ENCODE results near the gene DOCK11. TPM values are rescaled to one million over a fixed set of nuclear protein-coding genes. Genes with fewer than 3 reads are reported as not detected.

Gene DOCK11
- total RNA-seq, 1 donor from 2014 or later, result 4.2 TPM

GRCh38 chrX:118589227-118589626 lies 93.6 kb downstream of the DOCK11 start:
- DNase-seq (no peak), ATAC-seq (ENCODE audit: poor library complexity) (no peak)
- intact Hi-C loops (cut with DNase I), result no loop called here

GRCh38 chrX:118593407-118593806 lies 97.8 kb downstream of the DOCK11 start:
- intact Hi-C loops (cut with DNase I), result no loop called here
- ATAC-seq (ENCODE audit: poor library complexity) (no peak), DNase-seq (no peak)

- ATAC-seq (ENCODE audit: poor library complexity), result no peak
- intact Hi-C loops (cut with DNase I), result no loop called here
These were observed 99.2 kb downstream of the DOCK11 start for GRCh38 chrX:118594697-118595420.

GRCh38 chrX:118595501-118596042 lies 100.0 kb downstream of the DOCK11 start:
- intact Hi-C loops (cut with DNase I), result no loop called here
- DNase-seq (no peak), ATAC-seq (ENCODE audit: poor library complexity) (peak; percentile 58)

More at GRCh38 chrX:118594697-118595420, 99.2 kb downstream of the DOCK11 start:
- no peak for DNase-seq

GRCh38 chrX:118596390-118596789 lies 100.8 kb downstream of the DOCK11 start:
- intact Hi-C loops (cut with DNase I), result no loop called here
- ATAC-seq (ENCODE audit: poor library complexity) (no peak), DNase-seq (no peak)

DNA sequence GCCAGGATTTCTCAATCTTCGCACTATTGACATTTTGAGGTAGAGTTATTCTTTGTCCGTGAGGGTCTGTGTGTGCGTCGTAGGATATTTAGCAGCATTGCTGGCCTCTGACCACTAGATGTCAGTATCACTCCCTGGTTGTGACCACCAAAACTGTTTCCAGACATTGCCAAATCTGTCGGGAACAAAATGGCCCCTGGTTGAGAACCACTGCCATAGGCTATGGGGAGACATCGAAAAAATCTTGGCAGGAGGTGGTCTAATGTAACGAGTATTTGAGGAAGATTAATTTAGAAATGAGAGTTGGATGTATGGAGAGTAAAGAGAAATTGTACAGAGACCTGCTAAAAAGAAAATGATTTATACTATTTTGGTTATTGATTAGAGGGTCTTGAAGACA lies 108.4 kb downstream of the DOCK11 start:
- intact Hi-C loops (cut with DNase I), result no loop called here
- ATAC-seq (ENCODE audit: poor library complexity) (peak; percentile 71), DNase-seq (no peak)

DNA sequence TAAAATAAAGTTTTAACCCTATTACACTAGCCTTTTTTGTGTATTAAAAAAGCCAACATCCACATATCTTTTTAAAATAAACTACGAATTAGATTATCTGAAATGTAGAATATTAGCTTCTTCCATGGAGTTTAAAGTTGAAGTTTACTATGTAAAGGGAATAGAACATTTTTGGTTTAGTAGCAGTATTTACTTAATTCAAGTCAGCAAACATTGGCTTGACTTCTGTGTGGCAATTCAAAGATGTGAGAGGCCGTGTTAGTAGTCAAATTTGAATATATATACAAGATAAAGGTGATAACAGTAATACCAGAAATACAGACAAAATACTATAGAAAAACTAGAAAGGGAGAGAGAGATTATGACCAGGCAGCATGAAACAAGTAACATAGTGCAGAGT lies 116.7 kb downstream of the DOCK11 start:
- intact Hi-C loops (cut with DNase I), result no loop called here
- DNase-seq (no peak), ATAC-seq (ENCODE audit: poor library complexity) (no peak)

DNA sequence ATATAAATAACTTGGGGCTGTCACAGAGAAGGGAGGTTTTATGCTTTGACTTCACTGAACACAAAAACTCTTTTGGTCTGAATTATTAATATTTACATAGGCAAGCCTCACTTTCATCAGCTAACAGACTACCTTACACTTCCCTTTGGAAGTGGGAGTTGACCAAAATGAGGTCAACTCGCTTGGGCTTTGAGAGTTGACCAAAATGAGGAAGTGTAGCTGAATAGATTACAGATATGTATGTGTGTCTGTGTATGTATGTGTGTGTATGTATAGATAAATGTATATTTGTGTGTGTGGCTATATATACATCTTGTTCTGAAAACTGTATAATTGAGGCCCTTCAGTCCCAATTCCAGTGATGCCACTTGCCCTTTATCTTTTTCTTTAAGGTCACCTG lies 118.5 kb downstream of the DOCK11 start:
- ATAC-seq (ENCODE audit: poor library complexity), result no peak
- intact Hi-C loops (cut with DNase I), result no loop called here

GRCh38 chrX:118615141-118615540 lies 119.5 kb downstream of the DOCK11 start:
- intact Hi-C loops (cut with DNase I), result no loop called here
- DNase-seq (no peak), ATAC-seq (ENCODE audit: poor library complexity) (no peak)

More for the DNA sequence above, 118.5 kb downstream of the DOCK11 start:
- DNase-seq, result no peak

GRCh38 chrX:118621081-118621759 lies 125.6 kb downstream of the DOCK11 start:
- no peak for DNase-seq
- intact Hi-C loops (cut with DNase I), result no loop called here
- no peak for ATAC-seq (ENCODE audit: poor library complexity)

GRCh38 chrX:118623062-118623461 lies 127.4 kb downstream of the DOCK11 start:
- ATAC-seq (ENCODE audit: poor library complexity), result no peak
- intact Hi-C loops (cut with DNase I), result no loop called here
- DNase-seq, result no peak

- DNase-seq (no peak), ATAC-seq (ENCODE audit: poor library complexity) (no peak)
- intact Hi-C loops (cut with DNase I), result no loop called here
These were observed 130.7 kb downstream of the DOCK11 start for GRCh38 chrX:118626346-118626745.

- intact Hi-C loops (cut with DNase I), result no loop called here
- ATAC-seq (ENCODE audit: poor library complexity) (no peak), DNase-seq (no peak)
These were observed 131.6 kb downstream of the DOCK11 start for GRCh38 chrX:118627084-118627758.

DNA sequence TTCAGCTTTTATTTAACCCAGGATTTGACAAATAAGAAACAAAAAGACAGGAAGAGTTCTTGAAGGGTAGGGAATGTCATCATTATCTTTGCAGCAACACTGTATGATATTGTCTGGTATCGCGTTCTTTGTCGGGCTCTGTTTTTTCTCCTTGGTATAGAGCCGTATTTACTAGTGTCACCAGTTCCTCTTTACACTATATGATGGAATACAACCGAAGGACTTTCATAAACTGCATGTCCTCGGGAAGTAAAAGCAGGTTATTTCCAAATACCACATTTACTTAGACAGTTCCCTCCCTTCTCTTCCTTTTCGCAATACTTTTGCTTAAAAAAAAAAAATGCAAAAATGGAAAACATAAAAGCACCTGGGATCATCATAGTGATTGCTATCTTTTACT lies 135.2 kb downstream of the DOCK11 start:
- ATAC-seq (ENCODE audit: poor library complexity) (no peak), DNase-seq (no peak)
- intact Hi-C loops (cut with DNase I), result no loop called here

DNA sequence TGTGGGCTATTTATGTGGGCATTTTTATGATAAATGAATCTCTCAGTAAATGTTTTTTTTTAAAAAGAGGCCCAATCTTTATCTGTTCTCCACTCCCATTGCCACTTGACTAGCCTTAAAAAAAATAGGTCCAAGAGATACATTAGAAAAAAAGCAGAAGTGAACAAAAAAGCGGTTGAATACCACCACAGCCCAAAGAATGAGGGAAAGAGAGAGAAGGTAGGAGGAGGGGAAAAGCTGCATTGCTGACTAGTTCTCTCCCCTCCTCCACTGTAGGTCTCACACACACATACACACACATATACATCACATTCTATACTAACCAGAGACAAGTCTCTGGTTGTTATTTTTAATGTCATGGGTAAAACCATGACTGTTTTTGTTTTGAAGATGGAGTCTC lies 136.0 kb downstream of the DOCK11 start:
- intact Hi-C loops (cut with DNase I), result no loop called here
- DNase-seq (no peak), ATAC-seq (ENCODE audit: poor library complexity) (no peak)

- no peak for ATAC-seq (ENCODE audit: poor library complexity)
- DNase-seq, result no peak
- intact Hi-C loops (cut with DNase I), result no loop called here
These were observed 137.2 kb downstream of the DOCK11 start for GRCh38 chrX:118632862-118633261.

- no peak for ATAC-seq (ENCODE audit: poor library complexity)
- intact Hi-C loops (cut with DNase I), result no loop called here
- DNase-seq, result no peak
These were observed 137.9 kb downstream of the DOCK11 start for GRCh38 chrX:118633530-118633929.

DNA sequence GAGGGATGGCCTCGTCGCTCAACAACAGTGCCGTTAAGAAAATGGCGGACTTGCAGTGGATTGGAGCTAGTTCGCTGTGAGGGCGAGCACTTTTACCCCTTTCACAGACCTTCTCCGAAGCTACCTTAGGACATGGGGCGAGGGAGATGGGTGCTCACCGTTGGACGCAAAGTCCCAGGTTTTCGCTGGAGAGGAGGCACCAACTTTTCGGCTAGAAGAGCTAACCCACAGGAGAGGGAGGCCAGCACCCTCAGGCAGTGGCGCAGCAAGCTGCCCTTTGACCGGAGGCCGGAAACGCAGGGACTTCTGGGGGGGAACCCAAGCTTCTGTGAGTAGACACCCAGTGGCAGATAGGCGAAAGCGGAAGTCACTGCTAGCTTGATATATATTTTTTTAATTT lies 138.7 kb downstream of the DOCK11 start:
- intact Hi-C loops (cut with DNase I), result no loop called here
- ATAC-seq (ENCODE audit: poor library complexity) (no peak), DNase-seq (no peak)

- ATAC-seq (ENCODE audit: poor library complexity), result no peak
- no peak for DNase-seq
- intact Hi-C loops (cut with DNase I), result no loop called here
These were observed 142.4 kb downstream of the DOCK11 start for GRCh38 chrX:118637997-118638396.

DNA sequence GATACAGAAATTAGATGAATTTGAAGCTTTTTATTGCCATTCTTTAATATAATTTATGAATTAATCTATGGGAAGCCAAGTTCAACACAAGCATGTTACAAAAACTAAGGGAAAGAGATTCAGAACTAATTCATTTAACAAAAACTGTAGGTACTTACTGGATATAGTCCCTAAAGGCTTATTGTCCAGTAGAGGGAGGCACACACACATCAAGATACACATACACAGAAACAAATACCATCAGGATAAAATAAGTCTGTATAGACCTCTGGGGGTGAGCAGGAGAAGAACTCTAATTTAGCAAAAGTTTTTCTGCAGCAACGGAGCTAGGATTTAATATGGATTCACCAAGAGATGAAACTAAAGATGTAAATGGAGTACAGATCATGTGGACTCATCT lies 148.8 kb downstream of the DOCK11 start:
- no peak for DNase-seq
- intact Hi-C loops (cut with DNase I), result loop anchor here (5.0 kb wide), 1 partner anchor 163 kb away; no protein-coding TSS in a partner anchor
- no peak for ATAC-seq (ENCODE audit: poor library complexity)
